Activated naive CD8-positive, alpha-beta T cell treated with anti-CD3 and anti-CD28 coated beads, Interleukin-2, amount 50 U/mL, for 16 hours (primary cell): ENCODE results near the gene OR8A1.
"Not testable (repeated sequence)": the region's sequence is repeated elsewhere in the genome, so short reads cannot be mapped to it uniquely, and the experiment has no call there.

Source experiments
- DNase-seq: peaks from one replicate; pipeline ENCODE4 v3.0.0-alpha.2; 2020; ENCODE audit warnings: low read depth, low spot score

Gene OR8A1

DNA sequence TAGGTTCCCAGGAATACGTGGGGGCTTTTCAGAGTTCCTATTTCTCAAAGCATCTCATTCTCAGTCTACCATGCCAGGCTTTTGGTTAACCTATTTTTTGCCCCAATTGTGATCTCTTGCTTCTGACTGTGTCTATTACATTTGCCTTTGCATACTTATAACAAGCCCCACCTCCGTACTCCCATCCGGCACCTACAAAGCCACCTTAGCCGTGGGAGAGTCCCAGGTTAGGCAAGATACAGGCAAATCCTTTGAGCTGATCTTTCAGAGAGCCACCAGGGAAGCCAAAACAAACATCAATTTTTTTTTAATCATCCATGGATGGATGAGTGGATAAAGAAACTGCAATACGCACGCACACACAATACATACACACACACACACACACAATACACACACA, 22.8 kb downstream of the OR8A1 start:
- no peak for DNase-seq

- no peak for DNase-seq
Measured at GRCh38 chr11:124595302-124595701, 25.5 kb downstream of the OR8A1 start.

DNA sequence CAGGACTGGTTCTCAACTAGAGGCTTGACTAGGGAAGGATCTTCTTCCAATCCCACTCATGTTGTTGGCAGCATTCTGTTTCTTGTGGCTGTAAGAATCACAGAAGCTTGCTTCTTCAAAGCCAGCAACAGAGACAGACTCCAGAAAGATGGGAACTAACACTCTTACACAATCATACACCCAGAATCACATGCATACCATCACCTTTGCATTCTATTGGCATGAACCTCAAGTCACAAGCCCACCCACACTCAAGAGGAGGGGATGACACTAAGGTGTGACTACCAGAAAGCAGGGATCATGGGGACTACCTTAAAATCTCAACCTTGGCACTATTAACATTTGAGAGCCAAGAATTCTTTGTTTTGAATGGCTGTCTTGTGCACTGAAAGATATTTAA, 27.8 kb downstream of the OR8A1 start:
- DNase-seq = no peak

- DNase-seq = no peak
Measured at GRCh38 chr11:124600621-124601320, 31.0 kb downstream of the OR8A1 start.

DNA sequence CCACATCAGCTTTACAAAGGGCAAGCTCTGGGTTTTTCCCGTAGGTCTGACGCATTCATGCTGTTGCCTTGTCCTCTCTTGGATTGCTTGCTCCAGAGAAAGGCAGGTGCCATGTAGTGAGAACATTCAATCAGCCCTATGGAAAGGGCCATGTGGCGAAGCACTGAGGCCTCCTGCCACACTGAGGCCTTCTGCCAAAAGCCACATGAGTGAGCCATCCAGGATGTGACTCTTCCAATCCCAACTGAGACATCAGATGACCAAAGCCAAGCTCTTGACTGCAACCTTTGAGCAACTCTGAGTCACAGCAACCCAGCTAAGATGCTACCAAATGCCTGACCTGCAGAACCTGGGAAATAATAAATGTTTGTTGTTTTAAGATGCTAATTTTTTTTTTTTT, 32.4 kb downstream of the OR8A1 start:
- DNase-seq = no peak

DNA sequence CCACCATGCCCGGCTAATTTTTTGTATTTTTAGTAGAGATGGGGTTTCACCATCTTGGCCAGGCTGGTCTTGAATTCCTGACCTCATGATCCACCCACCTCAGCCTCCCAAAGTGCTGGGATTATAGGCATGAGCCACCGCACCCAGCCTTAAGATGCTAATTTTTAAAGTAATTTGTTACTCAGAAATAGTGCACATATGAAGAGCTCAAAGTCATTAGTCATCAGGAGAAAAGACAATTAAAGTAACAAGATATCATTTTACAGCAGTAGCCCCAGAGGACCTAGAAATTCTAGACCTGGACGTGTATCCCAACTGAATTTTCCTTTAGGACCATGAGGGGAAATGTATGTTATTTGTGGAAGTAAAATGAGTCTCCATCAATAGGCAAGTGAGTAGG, 32.9 kb downstream of the OR8A1 start:
- not testable (repeated sequence) for DNase-seq

DNA sequence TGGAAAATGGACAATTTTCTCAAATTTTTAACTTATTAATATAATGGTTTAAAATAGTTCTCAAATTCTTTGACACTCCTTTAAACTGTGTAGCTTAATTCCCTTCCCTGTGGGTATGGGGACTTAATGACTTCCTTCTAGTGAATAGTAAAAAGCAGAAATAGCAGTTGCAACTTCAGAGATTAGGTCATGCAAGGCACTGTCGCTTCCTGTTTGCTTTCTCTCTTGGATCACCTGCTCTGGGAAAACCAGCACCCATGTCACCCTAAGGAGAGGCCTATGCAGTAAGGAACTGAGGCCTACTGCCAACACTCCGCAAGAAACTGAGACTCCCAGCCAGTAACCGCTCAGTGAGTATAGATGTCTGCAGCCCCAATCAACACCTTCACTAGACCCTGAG, 35.9 kb downstream of the OR8A1 start:
- DNase-seq = no peak

GRCh38 chr11:124608147-124608546, 38.4 kb downstream of the OR8A1 start:
- no peak for DNase-seq

- no peak for DNase-seq
Measured at GRCh38 chr11:124610295-124610694, 40.5 kb downstream of the OR8A1 start.

DNA sequence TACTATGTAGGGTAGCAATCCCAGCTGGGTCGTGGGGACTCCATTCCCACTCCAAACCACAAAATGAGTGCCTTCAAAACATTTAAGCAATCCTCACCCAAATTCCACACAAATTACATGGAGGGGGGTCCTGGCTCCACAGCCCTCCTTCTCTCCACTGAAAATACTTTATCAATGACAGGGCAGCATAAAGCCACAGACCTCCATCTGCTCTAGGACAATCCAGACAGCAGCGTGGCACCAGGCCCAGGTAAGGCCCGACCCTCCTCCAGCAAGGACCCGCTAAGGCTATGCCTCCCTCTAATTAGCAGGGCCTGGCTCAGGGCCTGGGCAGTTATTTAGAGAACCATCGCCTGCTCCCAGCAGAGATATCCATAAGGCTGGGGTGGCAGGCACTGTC, 41.3 kb downstream of the OR8A1 start, which contains the start of gene PANX3:
Gene PANX3, plus strand, starts transcription at position 365 of the 400 bp plus-strand sequence. CDS start 129 bp downstream, outside the sequence.
- DNase-seq = no peak

DNA sequence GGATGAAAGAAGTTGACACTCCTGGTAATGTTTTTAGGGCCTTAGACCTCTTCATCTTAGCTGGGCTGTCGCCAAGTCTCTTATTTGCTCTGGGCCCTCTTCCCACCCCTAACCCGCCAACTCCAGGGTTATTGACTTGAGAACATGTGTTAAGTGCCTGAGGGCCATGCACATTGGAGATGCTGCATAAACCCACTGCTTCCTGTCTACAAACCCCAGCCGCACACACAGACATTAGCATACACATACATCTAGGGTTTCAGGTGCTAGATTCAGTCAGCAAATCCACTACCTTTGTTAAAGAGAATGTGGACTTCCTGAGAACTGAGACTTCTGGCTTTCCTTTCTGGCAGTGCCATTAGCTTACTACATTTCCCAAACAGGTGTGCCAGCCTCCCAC, 42.2 kb downstream of the OR8A1 start:
- no peak for DNase-seq

- no peak for DNase-seq
Measured at GRCh38 chr11:124612567-124613246, 42.9 kb downstream of the OR8A1 start.

- no peak for DNase-seq
Measured at GRCh38 chr11:124618863-124619262, 49.1 kb downstream of the OR8A1 start.
